ENCODE results near the gene SPAG5.
A peak's percentile ranks its signal among the peaks of the same experiment; 100 is the strongest.
"Not testable (repeated sequence)": the region's sequence is repeated elsewhere in the genome, so short reads cannot be mapped to it uniquely, and the experiment has no call there.

The SPAG5 gene

DNA sequence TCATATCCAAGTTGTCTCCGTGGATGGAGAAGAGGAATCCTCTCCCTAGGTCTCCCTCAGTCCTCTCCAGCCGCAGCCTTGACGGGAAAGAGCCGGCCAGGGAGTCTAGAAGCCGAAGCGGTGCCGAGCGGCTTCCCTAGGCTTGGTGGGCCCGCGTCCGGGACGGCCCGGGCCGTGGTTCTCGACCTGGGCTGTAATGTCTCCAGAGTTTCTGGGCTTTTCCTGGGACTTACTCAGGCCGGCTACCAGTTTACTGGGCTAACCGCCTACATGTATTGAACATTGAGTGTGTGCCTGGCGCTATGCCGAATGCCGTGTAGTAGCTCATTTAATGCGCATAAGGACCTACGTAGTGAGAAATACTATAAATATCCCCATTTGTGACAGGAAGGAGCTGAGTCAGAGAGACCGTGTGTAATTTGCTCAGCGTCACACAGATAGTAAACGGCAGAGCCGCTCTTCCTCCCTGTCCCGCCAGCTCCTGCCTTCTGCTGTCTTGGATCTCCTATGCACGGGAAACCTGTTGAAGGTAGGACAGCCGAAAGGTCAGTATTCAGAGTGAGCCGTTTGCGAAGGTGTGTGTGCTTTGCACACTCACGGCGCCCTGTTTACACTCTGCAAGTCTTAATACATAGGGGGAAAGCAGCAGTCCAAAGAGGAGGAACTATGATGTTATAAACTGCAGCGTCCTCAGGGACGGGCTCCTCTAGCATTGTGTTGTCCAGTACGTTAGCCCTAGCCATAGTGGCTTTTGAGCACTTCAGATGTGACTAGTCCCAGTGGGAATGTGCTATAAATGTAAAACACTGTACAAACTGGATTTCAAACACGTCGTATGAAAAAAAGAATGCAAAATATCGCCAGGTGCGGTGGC lies 723 bp upstream of the SPAG5 start:
- peak; percentile 74 for DNase-seq

DNA sequence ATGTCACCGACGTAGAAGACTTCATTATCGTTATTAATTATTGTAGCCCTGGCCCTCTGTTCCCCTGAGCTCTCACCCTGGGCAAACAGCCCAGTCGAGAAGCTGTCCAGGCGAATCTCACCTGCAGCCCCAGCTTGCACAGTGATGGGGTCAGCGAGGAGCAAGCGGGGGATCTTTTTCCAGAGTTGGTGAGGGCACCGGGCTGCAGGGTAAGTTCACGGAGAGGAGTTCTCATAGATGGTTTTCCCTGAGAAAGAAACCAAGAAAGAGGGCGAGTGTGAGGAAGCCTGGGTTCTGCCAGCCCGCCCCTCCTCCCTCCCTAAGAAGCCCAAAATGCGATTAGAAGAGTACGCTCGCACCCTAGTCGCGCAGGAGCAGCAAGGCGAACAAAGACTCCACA lies 436 bp downstream of the SPAG5 start:
- peak; percentile 59 for DNase-seq

DNA sequence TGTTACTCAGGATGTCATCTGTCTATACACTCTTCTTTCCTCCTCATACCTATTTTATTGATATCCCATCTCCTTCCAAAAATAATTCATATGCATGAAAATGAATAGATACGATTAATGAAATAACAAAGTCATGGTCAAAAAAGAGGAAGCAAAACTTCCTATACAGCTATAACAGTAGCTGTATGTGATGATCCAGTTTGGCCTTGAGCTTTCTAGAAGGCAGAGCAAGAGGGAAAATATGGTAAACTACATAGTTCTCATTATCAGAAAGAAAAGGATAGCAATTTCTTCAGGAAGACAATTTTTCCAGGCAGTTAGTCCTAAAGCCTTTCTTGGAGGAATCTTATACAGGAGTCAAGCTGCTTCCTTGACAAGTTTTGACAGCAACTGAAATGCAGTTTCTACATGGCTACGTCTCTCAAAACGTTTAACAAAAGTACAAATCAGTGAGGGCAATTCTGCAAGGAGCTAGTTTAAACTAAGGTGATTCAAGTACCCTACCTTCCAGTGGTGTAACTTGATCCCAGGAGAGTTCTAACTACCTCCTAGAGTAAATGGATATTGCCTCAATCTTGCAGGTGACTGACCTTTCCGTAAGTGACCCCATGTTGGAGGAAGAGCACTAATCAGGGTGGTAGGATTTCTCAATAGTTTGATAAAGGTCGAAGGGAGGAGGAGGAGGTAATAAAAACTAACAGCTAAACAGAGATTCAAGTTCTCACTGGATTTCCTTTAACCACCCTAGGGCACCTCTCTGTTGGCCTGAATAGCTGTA lies 1.0 kb downstream of the SPAG5 start:
- DNase-seq: peak; percentile 37

GRCh38 chr17:28592260-28592659 lies 6.6 kb downstream of the SPAG5 start:
- no peak for DNase-seq

DNA sequence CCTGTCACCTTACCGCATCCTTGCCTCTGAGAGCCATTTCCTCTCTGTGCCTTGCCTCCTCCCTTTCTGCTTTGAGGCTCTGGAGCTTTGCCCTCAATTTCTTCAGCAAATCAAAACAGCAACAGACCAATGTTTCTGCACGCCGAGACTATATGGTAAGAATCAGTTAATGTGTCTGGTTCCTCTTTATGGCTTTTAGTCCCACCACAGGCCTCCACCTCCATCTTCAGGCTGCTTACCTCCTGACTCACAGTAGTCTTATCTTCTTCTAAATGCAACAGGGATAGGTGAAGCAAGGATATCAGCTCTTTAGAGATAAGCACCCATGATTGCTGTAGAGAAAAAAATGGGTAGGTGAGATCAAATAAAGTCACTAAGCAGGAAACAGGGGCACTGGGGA lies 13.0 kb downstream of the SPAG5 start:
- no peak for DNase-seq

DNA sequence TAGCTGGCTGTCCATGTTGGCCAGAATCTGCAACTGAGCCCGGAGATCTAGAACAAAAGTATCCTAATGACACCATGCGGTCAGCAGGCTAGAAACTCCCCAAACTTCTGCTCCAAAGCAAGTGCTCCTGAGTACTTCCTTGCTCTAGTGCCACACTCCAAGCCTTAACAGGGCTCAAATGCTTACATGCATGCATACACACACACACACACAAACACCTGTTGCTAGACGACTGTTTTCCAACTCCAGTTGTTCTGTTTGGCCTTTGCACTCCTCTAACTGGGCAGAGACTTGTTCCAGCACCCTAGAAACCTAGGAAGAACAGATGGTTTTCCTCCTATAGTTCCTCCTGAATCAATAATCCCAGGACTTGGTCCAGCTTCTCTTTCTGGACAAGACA lies 14.4 kb downstream of the SPAG5 start:
- no peak for DNase-seq

DNA sequence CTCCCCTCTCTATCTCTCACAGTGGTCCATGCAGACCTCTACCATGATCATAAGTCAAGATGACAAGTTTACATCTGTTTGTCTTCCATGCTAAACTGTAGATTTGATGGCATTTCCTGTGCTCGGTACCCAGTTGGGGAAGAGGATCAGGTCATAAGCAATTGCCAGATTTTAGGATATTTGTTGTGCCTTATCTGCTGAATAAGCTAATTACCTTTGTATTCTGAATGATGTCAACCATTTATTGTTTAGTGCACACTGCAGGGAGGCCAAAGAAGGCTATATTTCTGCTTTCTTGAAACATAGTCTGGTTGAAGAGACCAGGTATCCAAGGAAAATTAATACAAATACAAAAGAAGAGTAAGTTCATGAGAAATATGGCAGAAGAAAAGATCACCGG lies 16.3 kb downstream of the SPAG5 start:
- DNase-seq: no peak

DNA sequence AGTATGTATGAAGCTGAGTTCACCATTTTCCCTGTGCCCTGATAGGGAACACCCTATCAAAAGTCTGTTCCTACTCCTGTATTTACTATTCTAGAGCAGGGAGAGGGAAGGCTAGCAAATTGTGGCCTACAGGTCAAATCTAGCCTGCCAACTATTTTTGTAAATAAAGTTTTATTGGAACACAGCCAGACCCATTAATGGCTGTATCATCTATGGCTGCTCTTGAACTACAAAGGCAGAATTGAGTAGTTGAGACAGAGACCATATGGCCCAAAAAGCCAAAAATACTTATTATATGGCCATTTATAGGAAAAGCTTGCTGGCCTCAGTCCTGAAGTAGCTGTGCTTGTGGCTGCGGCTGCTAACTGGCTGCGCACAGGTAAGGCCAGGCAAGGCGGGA lies 17.9 kb downstream of the SPAG5 start:
- no peak for DNase-seq

DNA sequence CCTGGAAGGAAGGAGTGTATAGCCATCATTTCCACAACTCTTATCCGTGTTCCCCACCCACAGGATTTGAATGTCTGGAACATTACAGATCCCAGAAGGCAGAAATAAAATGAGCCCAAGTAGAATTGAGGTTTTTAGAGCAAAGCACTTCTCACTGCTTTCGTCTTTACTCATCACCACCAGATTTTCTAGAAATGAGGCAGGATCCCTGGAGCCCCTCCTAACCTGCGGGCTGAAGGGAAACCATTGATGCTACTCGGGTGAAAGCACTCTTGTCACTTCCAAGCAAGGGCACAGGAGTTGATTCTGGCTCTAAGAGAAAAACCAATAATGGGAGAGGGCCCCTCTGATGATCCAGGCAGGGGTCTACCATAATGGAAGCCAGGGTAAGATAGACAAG lies 19.3 kb downstream of the SPAG5 start:
- DNase-seq: no peak

- DNase-seq: no peak
Observed at GRCh38 chr17:28578246-28579195, 20.3 kb downstream of the SPAG5 start.

GRCh38 chr17:28577466-28577824 lies 21.4 kb downstream of the SPAG5 start:
- no peak for DNase-seq

DNA sequence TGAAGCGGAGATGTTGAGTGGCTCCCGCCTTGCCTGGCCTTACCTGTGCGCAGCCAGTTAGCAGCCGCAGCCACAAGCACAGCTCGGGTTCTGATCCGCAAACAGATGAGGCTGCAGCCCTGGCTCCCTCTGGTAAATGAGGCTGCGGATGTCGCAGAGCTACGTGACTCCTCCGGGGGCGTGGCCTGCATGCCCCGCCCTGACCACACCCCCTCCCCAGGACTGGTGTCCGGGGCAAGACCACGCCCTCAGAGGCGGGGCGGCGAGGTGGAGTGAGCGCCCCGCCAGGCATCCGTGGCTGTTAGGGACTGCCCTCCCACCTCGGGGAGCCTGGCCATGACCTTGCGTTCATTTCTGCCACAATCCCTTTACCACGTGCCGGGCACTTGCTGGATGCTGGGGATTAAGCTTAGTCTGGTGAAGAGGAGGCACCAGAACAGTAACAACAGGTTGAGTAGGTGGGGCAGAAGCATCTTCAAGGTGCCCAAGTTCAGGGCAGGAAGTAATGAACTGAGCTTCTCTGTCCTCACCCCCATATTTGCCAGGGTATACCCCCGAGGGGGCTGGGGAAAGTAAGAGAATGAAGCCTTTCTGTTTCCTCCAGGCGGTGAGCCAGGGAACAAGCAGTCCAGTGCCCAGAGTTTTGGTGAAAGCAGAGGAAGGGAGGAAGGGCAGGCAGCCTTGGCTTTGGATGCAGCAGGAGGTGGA lies 21.9 kb downstream of the SPAG5 start, which contains the start of gene ALDOC:
Gene ALDOC, minus strand, starts transcription at position 138 of the 708 bp plus-strand sequence. CDS start 1,363 bp downstream, outside the sequence.
- no peak for DNase-seq

- not testable (repeated sequence) for DNase-seq
Observed at GRCh38 chr17:28576016-28576415, 22.8 kb downstream of the SPAG5 start.

GRCh38 chr17:28575126-28575795 lies 23.6 kb downstream of the SPAG5 start:
- no peak for DNase-seq

- no peak for DNase-seq
Observed at GRCh38 chr17:28574526-28574925, 24.3 kb downstream of the SPAG5 start.

DNA sequence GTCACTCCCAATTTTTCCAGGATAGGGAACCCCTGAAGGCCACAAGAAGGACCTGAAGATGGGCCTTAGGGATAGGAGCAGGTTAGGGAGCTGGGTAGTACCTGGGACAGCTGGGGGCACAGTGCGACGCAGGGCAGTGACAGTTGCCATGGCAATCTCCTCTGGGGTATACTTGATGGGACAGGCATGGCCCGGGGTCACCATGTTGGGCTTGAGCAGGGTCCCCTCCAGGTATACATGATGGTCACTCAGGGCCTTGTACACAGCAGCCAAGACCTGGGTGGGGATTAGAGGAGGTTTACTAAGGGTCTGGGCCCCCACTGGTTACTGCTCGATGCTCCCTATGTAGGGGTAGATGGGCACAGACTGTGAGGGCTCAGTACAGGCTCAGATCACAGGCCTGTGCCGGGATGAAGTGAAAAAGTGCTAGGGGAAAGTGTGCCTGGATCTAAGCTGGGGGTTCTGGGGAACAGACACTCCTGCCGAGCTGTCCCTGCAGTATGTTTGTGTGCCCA lies 24.8 kb downstream of the SPAG5 start:
- DNase-seq: no peak

DNA sequence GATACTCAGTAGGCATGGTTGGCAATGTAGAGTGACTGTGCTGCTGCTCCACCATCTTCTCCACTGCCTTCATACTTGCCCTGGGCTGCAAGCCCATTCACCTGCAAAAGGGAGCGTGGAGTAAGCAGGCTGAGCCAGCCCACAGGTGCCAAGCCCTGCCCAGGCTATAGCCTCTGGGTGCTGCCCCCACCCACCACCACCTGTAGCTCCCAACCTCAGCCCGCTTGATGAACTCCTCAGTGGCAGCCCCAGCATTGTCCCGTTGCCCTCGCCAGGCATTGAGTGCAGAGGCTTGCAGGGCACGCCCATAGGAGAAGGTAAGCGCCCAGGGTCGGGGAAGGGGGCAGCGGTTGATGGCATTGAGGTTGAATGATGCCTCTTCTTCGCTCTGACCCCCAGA lies 25.3 kb downstream of the SPAG5 start:
- no peak for DNase-seq

DNA sequence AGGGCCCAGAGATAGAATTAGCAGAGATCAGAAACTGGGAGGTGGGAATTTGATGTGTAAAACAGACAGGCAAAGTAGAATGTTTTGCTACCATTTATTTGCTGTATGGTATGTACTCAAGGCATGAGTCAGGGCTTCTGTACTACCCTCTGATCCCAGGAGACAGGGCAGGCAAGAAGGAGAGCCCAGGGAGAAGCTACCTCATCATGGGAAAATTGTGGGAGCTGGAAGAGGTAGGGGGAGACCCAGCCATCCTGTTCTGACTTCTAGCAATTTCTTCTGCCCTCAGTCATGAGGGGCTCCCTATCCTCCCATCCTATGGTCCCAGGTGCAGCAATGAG lies 25.8 kb downstream of the SPAG5 start:
- no peak for DNase-seq

GRCh38 chr17:28572259-28573039 lies 26.4 kb downstream of the SPAG5 start:
- no peak for DNase-seq

DNA sequence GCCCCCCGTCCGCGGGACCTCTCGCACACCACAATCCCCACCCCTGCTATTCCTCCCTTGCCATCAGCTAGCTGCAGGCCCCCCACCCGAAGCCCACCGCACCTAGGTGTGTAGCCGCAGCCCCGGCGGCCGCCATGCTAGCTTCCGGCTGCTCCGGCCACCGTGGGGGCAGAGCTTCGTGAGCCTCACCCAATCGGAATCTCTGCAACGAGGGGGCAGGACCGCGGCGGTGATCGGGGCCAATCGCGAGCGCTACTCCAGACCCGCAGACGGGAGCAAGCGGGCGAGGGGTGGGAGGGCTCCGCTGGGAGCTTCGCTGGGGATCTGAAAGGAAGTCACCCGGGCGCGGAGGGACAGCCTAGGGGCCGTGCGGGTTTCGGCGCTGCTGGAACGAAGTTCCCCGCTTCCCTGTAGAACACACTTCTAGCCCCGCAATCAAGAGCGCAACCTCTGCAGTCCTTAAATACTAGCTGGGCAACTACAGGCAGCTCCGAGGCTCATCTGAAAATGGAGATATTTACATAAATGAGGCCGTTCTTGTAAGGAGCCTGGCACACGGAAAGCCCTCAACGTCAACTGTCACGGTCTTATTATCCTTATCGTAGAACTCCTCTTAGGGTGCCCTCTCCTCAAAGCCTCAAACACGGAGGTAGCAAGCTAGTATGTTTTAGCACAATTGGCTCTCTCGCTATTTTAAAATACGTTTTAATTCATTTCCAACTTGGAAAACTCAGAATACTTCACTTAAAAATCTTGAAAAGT lies 27.3 kb downstream of the SPAG5 start, which contains the start of gene PIGS:
Gene PIGS, minus strand, starts transcription at position 164 of the 762 bp plus-strand sequence. Its CDS starts 28 bp downstream, at position 136.
- peak; percentile 91 for DNase-seq
